Left ventricle myocardium superior (tissue), 1 donor: ENCODE results near the gene DERL3. TPM values are rescaled to one million over a fixed set of nuclear protein-coding genes. Genes with fewer than 3 reads are reported as not detected.

Experiments
- ATAC-seq: fragments of 200-7000 bp; cut with Tn5 transposase; one replicate; pipeline ENCODE4 v1.9.1; 2020; ENCODE audit warnings: mild to moderate bottlenecking, moderate library complexity
- DNase-seq: peaks from one replicate; pipeline ENCODE4 v3.0.0-alpha.2; 2020
- intact Hi-C: fragments of 100-400 bp; cut with micrococcal nuclease; formaldehyde crosslinking; loops from one replicate; pipeline ENCODE4 v1.11.0; 2022
- total RNA-seq: library from RNA; stranded (reverse); fragmentation: NEBNext Ultra II Directional; extraction: Animal tissue kit (Norgen Biotek cat#: 25700); gene quantifications from one replicate; pipeline ENCODE4 v1.2.1, GENCODE V29; 2021
- donor health status: DM: no; HTN: yes; CAD: no; lungs with severe emphysema.

DERL3 gene
- total RNA-seq, 1 donor from 2014 or later, result 2.1 TPM

DNA sequence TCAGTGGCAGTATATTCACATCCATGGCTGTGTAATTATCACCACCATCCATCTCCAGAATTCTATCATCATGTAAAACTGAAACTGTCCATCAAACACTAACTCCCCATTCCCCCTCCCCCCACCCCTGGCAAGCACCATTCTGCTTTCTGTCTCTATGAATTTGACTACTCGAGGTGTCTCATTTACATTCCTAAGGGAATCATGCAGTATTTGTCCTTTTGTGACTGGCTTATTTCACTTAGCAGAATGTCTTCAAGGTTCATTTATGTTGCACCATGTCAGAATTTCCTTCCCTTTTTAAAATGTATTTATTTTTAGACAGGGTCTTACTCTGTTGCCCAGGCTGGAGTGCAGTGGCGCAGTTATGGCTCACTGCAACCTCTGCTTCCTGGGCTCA is 20.3 kb downstream of the DERL3 start:
- no peak for ATAC-seq
- DNase-seq, result no peak
- intact Hi-C loops, result no loop called here

DNA sequence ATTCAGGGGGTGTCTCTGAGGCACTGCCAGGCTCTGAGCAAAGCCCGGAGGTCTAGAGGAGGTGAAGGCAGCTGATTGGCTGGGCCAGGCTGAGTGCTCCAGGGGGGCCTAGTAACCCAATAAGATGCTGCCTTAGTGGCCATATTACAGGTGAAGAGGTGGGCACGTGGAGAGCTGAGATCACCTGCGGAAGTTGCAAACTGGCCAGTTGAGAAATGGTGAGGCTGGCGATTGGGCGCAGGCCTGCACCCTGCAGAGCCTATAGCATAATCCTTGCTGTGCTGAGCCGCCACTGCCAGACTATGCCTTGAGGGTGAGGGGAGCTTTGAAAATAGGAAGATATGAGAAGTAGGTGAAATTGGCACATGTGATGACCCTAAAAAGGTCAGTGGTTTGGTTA is 21.7 kb downstream of the DERL3 start:
- DNase-seq, result no peak
- ATAC-seq, result no peak
- intact Hi-C loops, result no loop called here

- intact Hi-C loops, result no loop called here
- ATAC-seq, result peak; percentile 96
- peak; percentile 81 for DNase-seq
Measured at GRCh38 chr22:23816156-23816976, 22.4 kb downstream of the DERL3 start.

DNA sequence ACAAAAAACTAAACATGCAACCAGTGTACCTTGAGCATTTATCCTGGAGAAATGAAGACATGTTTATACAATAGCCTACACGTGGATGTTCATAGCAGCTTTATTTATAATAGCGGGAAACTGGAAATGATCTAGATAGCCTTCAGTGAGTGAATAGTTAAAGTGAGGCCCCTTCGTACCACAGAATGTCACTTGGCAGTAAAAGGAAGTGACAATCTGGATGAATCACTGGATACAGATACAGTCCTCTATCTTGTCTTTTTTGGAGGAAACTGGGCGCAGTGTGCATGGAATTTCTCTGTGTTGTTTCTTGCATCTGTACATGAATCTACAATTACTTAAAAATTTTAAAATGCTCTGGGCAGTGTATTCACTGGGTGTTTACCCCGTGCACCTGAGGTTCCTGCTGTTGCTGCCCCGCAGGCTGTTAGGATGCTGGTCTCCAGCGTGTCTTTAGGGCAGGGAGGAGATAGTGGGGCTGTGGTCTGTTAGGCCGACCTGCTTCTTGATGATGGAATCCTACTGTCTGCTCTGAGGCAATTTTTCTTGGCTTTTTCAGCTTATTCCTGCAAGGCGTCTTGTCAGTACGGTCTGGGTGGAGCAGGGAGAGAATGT is 23.2 kb downstream of the DERL3 start:
- DNase-seq (no peak), ATAC-seq (peak; percentile 6)
- intact Hi-C loops, result no loop called here

- ATAC-seq (no peak), DNase-seq (no peak)
- intact Hi-C loops, result no loop called here
Measured at GRCh38 chr22:23812378-23812777, 26.4 kb downstream of the DERL3 start.

DNA sequence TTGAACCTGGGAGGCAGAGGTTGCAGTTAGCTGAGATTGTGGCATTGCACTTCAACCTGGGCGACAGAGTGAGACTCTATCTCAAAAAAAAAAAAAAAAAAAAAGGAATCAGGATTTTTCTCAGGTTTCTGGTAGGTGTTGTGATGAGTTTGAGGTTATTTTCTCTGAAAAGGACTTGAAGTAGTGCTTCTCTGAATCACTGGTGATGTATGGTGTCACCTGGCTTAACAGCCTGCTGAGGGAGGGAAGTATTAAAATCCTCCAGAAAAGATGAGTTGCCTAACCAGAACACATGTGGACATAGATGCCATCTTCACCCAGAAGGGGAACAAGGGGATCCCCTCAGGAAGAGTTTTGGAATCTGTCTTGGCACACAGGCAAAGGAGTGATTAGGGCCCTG is 32.0 kb downstream of the DERL3 start:
- DNase-seq (no peak), ATAC-seq (no peak)
- intact Hi-C loops, result no loop called here

- ATAC-seq, result peak; percentile 19
Measured at GRCh38 chr22:23804781-23805291, 34.0 kb downstream of the DERL3 start.

DNA sequence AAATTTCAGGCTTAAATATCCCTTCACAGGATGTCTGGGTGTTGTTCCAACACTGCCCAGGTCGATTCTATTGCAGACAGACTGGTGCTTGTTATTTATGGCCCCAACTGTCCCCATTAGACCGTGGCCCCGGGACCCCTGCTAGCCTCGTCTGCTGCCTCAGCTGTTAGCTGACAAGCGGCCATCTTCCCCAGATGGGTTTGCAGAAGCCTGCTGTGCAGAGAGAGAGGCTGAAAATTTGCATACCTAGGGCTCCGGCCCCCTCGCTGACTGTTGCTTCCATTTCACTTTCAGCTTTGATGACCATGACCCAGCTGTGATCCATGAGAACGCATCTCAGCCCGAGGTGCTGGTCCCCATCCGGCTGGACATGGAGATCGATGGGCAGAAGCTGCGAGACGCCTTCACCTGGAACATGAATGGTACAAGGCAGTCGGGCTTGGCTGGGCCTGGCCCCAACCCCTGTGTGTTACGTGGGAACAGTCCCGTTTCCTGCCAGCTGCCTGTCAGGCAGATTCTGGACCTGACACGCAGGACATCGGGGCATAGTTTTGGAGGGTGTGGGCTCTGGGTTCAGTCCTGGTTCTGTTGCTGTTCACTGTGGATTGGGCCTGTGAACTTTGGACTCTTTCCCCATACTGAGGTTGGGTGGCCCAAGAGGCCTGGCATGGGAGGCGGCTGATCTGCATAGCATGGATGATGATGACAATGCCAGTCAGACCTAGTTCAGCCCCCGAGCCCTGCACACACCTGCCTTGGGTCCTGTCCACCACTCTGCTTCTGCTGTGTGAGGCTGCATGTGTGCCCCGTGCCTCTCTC is 35.6 kb downstream of the DERL3 start:
- ATAC-seq, result no peak
- no peak for DNase-seq

More at GRCh38 chr22:23804781-23805291, 34.0 kb downstream of the DERL3 start:
- intact Hi-C loops, result no loop called here
- no peak for DNase-seq

DNA sequence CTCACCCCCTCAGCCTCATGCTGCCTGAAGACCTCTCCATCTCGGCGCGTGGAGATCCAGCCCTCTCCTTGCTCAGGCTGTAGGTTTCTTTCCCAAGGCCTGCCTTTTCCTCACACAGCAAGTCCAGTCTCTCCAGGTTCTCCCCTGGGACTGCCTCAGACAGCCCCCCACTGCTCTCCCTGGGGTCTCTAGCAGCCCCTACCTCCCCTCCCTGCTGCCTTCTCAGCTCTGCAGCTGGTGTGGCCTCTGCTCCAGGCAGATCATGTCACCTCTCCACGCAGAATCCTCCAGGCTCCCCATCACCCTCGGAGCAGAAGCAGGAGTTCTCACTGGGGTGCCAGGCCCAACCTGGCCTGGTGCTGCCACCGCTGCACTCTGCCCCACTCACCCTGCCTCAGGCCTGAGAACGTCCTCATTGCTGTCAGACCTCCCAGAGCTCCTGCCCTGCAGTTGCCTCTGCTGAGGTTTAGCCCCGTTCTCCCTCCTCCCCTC is 36.9 kb downstream of the DERL3 start:
- intact Hi-C loops, result no loop called here
- no peak for DNase-seq
- ATAC-seq, result no peak

More for the DNA sequence above, 35.6 kb downstream of the DERL3 start:
- intact Hi-C loops, result no loop called here

DNA sequence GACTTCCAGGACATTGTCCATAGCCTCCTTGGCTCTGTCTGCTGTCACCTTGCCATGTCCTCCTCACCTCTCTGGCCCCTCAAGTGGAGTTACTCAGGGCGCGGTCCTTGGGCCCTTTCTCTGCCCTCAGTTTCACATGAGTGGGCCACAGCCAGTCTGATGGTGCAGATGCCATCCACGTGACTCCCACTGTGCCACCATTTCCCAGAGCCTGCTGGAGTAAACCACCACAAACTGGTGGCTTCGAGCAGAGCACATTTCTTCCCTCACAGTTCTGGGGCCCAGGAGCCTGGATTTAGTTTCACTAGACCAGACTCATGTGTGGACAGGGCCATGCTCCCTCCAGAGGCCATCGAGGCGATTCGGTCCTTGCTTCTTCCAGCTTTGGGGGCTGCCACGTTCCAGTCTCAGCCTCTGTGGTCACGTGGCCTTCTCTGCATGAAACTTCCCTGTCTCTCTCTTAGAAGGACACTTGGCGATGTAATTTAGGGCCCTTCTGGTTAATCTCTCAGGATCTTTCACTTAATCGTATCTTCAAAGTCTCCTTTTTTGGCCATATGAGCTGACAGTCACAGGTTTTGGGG is 37.5 kb downstream of the DERL3 start:
- intact Hi-C loops, result no loop called here
- DNase-seq (no peak), ATAC-seq (no peak)

DNA sequence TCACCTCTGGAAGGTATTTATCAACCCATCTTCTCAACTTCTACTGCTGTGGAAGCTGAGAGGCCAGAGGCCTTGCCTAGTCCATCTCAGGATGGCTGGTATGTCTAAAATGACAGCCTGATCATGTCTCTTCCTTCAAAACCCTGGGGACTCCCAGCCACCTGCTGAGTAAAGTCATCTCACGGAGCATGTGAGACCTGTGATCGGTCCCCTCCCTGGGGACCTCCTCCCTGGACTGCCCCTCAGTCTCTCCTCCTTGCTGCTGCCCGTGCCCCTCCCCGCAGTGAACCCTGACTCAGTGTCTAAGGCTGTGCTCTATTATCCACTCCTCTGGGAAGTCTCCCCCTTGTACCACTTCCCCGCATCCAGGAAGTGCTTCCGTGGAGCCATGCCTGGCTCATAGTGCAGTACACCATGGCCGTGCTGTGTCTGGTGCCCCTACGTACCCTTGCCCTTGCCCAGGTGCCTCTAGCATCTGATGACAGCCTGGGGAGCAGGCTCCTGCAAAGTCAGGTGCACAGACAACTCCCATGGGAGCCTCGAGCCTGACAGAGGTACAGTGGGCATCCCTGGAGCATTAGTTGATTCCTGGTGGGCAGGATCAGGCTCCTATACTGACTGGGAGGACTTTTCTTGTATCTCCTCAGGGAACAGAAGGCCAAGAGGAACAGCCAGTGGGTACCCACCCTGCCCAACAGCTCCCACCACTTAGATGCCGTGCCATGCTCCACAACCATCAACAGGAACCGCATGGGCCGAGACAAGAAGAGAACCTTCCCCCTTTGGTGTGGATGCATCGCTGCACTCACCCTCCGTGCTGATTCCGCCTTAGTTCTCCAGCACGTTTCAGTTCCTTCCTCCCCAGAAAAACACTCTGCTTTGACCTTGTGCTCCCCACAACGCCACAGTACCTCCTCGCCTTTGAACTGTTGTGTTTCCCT is 38.2 kb downstream of the DERL3 start:
- ATAC-seq, result no peak

DNA sequence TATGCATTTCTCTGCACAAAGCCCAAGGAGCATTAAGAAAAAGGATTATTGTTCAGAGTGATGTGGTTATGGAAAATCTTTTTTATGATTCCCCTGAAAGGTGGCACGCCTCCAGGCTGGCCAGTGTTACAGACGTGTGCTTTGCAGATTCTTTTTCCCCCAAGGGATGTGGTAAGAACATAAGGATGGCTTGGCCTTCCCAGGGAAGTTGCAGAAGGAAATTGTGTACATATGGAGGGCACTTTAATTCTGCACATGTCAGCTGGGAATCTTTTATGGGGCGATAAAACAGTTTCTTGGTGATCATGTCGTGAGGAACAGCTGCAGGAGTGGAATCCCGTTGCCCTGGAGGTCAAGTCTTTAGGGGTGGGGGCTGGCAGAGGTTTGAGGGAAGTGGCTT is 42.3 kb downstream of the DERL3 start:
- ATAC-seq (no peak), DNase-seq (no peak)
- intact Hi-C loops, result no loop called here

More for the DNA sequence above, 38.2 kb downstream of the DERL3 start:
- DNase-seq, result no peak
- intact Hi-C loops, result no loop called here

GRCh38 chr22:23793326-23793725 is 45.5 kb downstream of the DERL3 start:
- no peak for DNase-seq
- intact Hi-C loops, result no loop called here
- ATAC-seq, result no peak

DNA sequence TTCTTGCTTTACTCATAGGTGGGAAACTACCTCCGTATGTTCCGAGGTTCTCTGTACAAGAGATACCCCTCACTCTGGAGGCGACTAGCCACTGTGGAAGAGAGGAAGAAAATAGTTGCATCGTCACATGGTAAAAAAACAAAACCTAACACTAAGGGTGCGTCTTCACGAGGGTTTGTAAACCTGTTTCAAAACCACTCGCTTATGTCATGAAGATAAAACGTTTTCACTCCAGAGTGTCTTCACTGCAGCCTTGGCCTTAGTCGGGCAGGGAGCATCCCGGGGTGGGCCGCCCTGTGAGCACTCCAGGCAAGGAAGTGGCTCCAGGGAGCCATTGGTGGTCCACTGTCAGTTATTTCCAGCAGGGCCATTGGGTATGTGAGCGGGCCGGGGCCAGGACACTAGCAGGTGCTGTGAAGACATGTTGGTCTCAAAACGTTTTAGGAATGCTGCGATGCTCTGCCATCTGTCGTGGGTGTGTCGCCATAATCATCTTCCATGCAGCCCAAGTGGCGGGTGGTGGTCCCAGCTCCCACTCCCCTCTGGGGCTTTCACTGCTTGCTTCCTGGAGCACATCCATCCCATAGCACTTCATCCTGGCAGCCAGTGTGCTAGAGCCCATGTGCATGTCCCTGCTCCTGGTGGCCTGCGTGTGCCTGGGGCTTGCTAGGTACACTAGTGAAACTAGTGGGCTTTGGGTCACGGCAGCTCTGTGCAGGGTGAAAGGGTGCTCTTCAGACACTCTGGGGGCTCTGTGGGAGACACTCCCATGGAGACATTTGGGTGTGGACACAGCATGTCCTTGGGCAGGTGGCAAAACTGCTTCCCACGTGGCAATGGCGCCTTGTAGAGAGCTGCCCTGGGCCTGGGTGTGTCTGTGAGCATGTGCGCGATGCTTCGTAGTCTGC is 46.8 kb downstream of the DERL3 start:
- intact Hi-C loops, result no loop called here
- ATAC-seq, result no peak
- no peak for DNase-seq

DNA sequence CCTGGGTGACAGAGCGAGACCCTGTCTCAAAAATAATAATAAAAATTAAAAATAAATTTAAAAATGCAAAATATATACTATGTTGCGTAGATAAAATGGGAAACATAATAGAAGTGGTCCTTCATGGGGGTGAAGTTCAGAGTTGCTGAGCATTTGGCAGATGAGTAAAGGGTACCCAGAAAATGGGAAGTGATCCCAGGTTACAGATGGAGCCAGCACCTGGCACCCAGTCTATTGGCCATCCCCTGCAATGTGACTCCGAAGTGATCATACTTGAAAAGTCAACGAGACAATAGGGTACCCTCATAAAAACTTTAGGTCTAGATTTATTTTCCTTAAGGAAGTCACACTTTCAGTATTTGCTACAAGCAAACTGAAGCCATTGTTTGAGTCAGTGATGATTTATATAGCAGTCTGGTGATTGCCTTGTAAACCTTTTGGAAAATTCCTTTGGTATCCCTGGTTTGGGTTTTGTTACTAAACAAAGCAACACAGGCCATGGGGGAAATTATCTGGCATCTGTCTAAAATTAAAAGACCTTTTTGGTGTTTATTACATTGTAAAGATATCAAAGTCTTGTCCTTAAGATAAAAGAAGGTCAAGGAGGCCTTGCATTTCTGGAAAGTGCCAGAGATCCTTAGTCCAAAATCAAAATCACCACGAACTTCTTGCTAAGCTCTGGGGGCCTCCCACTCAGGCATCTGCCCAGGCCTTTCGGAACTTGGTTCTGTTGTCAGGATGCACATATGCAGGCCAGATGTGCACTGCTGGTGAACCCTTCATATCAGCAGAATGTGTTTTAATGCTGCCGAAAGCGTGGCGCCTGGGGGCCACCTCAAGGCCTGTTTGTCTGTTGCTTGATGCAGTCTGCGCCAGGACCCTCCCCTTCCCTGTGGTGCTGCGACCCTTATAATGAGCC is 47.7 kb downstream of the DERL3 start:
- intact Hi-C loops, result no loop called here
- ATAC-seq (peak; percentile 14), DNase-seq (peak; percentile 68)

- intact Hi-C loops, result no loop called here
- no peak for ATAC-seq
- no peak for DNase-seq
Measured at GRCh38 chr22:23789638-23790037, 49.2 kb downstream of the DERL3 start.
